CD14-positive monocyte (primary cell): ENCODE measurements around the gene GATAD2A. TPM values are rescaled to one million over a fixed set of nuclear protein-coding genes. Genes with fewer than 3 reads are reported as not detected.

Experiments used
- DNase-seq, 3 donors: peaks; one replicate each; pipeline ENCODE4 v3.0.0-alpha.2; 2011 to 2022
- H2AFZ ChIP-seq: 2 replicates; pipeline ENCODE4 v1.6.0; 2012; ENCODE audit warnings: mild to moderate bottlenecking, low read depth, low read length, inconsistent platforms; ENCODE audit not compliant: insufficient read depth, poor library complexity, severe bottlenecking
- H3K27ac ChIP-seq, 2 donors: 1 replicate in 1 of 2; 2 replicates in 1 of 2; pipeline ENCODE4 v1.5.1; 2012 to 2013; ENCODE audit warnings: low read length in 2 of 2, control low read depth in 1 of 2, inconsistent platforms in 1 of 2, low read depth in 1 of 2, mild to moderate bottlenecking in 1 of 2
- H3K27me3 ChIP-seq, 2 donors: one replicate each; pipeline versions ENCODE4 v1.6.0 to v1.6.1; 2011 to 2013; ENCODE audit warnings: low read length in 2 of 2; ENCODE audit not compliant: control insufficient read depth in 2 of 2, insufficient read depth in 2 of 2
- H3K36me3 ChIP-seq, 2 donors: replicated peaks in 1 of 2; 1 replicate in 1 of 2; 2 replicates in 1 of 2; pipeline versions ENCODE4 v1.5.1 to v1.6.1; 2012 to 2013; ENCODE audit warnings: low read length in 2 of 2, control low read depth in 1 of 2, inconsistent platforms in 1 of 2, mild to moderate bottlenecking in 1 of 2; ENCODE audit not compliant: insufficient read depth in 2 of 2, control insufficient read depth in 1 of 2
- H3K4me1 ChIP-seq, 2 donors: 1 replicate in 1 of 2; 2 replicates in 1 of 2; pipeline versions ENCODE4 v1.5.1 to v1.6.1; 2012 to 2013; ENCODE audit warnings: low read length in 2 of 2, control low read depth in 1 of 2, inconsistent platforms in 1 of 2, mild to moderate bottlenecking in 1 of 2, moderate library complexity in 1 of 2; ENCODE audit not compliant: insufficient read depth in 2 of 2, control insufficient read depth in 1 of 2
- H3K4me2 ChIP-seq: replicated peaks from 2 replicates; pipeline ENCODE3; 2012; ENCODE audit warnings: low read length, moderate library complexity, mild to moderate bottlenecking; ENCODE audit not compliant: poor library complexity, severe bottlenecking; ENCODE audit errors: extremely low read depth
- H3K4me3 ChIP-seq, 3 experiments: fragments of 200-600 bp in 1 of 3; sonication (generic) in 1 of 3; replicated peaks in 1 of 3; 1 replicate in 2 of 3; 2 replicates in 1 of 3; pipeline ENCODE4 v1.5.1; 2011 to 2013; ENCODE audit warnings: low read length in 3 of 3, mild to moderate bottlenecking in 3 of 3, control low read depth in 2 of 3, low read depth in 2 of 3, inconsistent platforms in 1 of 3, moderate library complexity in 1 of 3
- H3K79me2 ChIP-seq: 2 replicates; pipeline ENCODE4 v1.6.0; 2012; ENCODE audit warnings: mild to moderate bottlenecking, control low read depth, inconsistent platforms, low read length, moderate library complexity; ENCODE audit not compliant: insufficient read depth
- H3K9ac ChIP-seq: 2 replicates; pipeline ENCODE4 v1.6.0; 2017; ENCODE audit warnings: low read length, mild to moderate bottlenecking; ENCODE audit not compliant: insufficient read depth, poor library complexity, severe bottlenecking
- H3K9me3 ChIP-seq, 2 donors: replicated peaks in 1 of 2; 1 replicate in 1 of 2; 2 replicates in 1 of 2; pipeline versions ENCODE4 v1.5.1 to v1.6.1; 2012 to 2013; ENCODE audit warnings: low read length in 2 of 2, control low read depth in 1 of 2; ENCODE audit not compliant: control insufficient read depth in 1 of 2, insufficient read depth in 1 of 2
- H4K20me1 ChIP-seq: 2 replicates; pipeline ENCODE4 v1.6.0; 2012; ENCODE audit warnings: mild to moderate bottlenecking, low read length, control low read depth, moderate library complexity; ENCODE audit not compliant: insufficient read depth
- H3K27ac Mint-ChIP-seq, 7 donors: one replicate each; pipeline ENCODE4 v1.8.0; 2020; ENCODE audit warnings: mild to moderate bottlenecking in 7 of 7, mixed read lengths in 7 of 7, moderate library complexity in 6 of 7, inconsistent platforms in 2 of 7
- H3K27me3 Mint-ChIP-seq, 3 donors: one replicate each; pipeline ENCODE4 v1.8.0; 2021 to 2022; ENCODE audit warnings: low read depth in 3 of 3, mild to moderate bottlenecking in 3 of 3, mixed read lengths in 3 of 3, moderate library complexity in 3 of 3, inconsistent platforms in 1 of 3
- H3K36me3 Mint-ChIP-seq, 2 donors: one replicate each; pipeline ENCODE4 v1.8.0; 2020; ENCODE audit warnings: mixed read lengths in 2 of 2, inconsistent platforms in 1 of 2, mild to moderate bottlenecking in 1 of 2
- H3K4me1 Mint-ChIP-seq: one replicate; pipeline ENCODE4 v1.8.0; 2020; ENCODE audit warnings: mild to moderate bottlenecking, mixed read lengths
- H3K4me3 Mint-ChIP-seq, 2 donors: one replicate each; pipeline ENCODE4 v1.8.0; 2020; ENCODE audit warnings: mild to moderate bottlenecking in 2 of 2, mixed read lengths in 2 of 2, moderate library complexity in 1 of 2
- H3K9me3 Mint-ChIP-seq, 7 donors: one replicate each; pipeline ENCODE4 v1.8.0; 2020 to 2022; ENCODE audit warnings: mixed read lengths in 7 of 7, mild to moderate bottlenecking in 6 of 7, moderate library complexity in 6 of 7, inconsistent platforms in 2 of 7
- CTCF ChIP-seq: fragments of 200-600 bp; IDR thresholded peaks from one replicate; pipeline ENCODE4 v1.8.0; 2022; ENCODE audit warnings: antibody characterized with exemption, mild to moderate bottlenecking
- WGBS: methylation state at CpG from one replicate; pipeline ENCODE4 v1.1.5; 2013; ENCODE audit warnings: missing lambda C conversion rate; ENCODE audit not compliant: insufficient coverage; 5-methylcytosine and 5-hydroxymethylcytosine counted together
- intact Hi-C, 2 donors: fragments of 100-400 bp; cut with micrococcal nuclease; formaldehyde crosslinking; loops; one replicate each; pipeline versions ENCODE4 v1.15.0 to v1.15.1; 2023
- polyA plus RNA-seq, 3 donors: library from polyadenylated mRNA; depleted of rRNA in 1 of 3; unstranded in 2 of 3; stranded (reverse) in 1 of 3; fragments of 300-500 nt in 2 of 3; fragments of >200 nt in 1 of 3; fragmentation: Illumina TruSeq in 2 of 3; gene quantifications; 1 replicate in 2 of 3; 2 replicates in 1 of 3; pipeline ENCODE4 v1.2.3, GENCODE V29; 2012 to 2021

GATAD2A gene
- polyA plus RNA-seq, 3 donors, result 8.0 to 35.9 (median 8.7) TPM

- 92% methylated on average over 10 of the region's 10 CpGs for WGBS
Observed at GRCh38 chr19:19550972-19551852, 145.7 kb downstream of the GATAD2A start.

GRCh38 chr19:19551853-19552192 lies 146.3 kb downstream of the GATAD2A start:
- Histone ChIP-seq H3K4me3 (no peak overlapping the region), H3K9ac (no peak overlapping the region), H3K27me3 (no peaks in the 10 kb centered on the region), H3K4me1 (peaks cover 0 to 3% of the 10 kb centered on the region in 2 donors), H4K20me1 (no peaks in the 10 kb centered on the region), H3K27ac (no peak overlapping the region), H3K36me3 (no peaks in the 10 kb centered on the region), H3K79me2 (no peaks in the 10 kb centered on the region), H2AFZ (no peak overlapping the region), H3K4me2 (no peak overlapping the region), H3K9me3 (peaks cover 0 to 6% of the 10 kb centered on the region in 2 donors)
- Mint-ChIP-seq H3K9me3 (peaks cover 3 to 6% (median 5%) of the 10 kb centered on the region in 7 donors), H3K4me3 (no peak overlapping the region), H3K27ac (no peak overlapping the region), H3K27me3 (peaks cover 2 to 4% (median 3%) of the 10 kb centered on the region in 3 donors), H3K4me1 (peaks cover 6% of the 10 kb centered on the region), H3K36me3 (no peaks in the 10 kb centered on the region)
- DNase-seq, result no peak
- intact Hi-C loops, result no loop called here
- WGBS, result 81% methylated on average over 14 of the region's 14 CpGs
- TF ChIP-seq CTCF, result no peak

More at GRCh38 chr19:19550972-19551852, 145.7 kb downstream of the GATAD2A start:
- peak overlapping the region in 2 of 7 donors; percentile 10 to 30 for H3K27ac Mint-ChIP-seq
- no peaks in the 10 kb centered on the region for H3K79me2 ChIP-seq
- H3K36me3 Mint-ChIP-seq, result no peaks in the 10 kb centered on the region
- no peaks in the 10 kb centered on the region for H4K20me1 ChIP-seq
- H3K4me1 ChIP-seq, result peaks cover 0 to 3% of the 10 kb centered on the region in 2 donors
- H3K4me1 Mint-ChIP-seq, result peaks cover 6% of the 10 kb centered on the region
- TF ChIP-seq CTCF, result no peak
- no peak overlapping the region for H3K4me2 ChIP-seq
- H3K9me3 ChIP-seq, result peaks cover 0 to 6% of the 10 kb centered on the region in 2 donors
- no peak overlapping the region for H3K4me3 Mint-ChIP-seq
- H3K27ac ChIP-seq, result no peak overlapping the region
- H3K27me3 Mint-ChIP-seq, result peaks cover 2 to 4% (median 3%) of the 10 kb centered on the region in 3 donors
- intact Hi-C loops, result no loop called here
- H3K36me3 ChIP-seq, result no peaks in the 10 kb centered on the region
- no peak overlapping the region for H3K9ac ChIP-seq
- H3K27me3 ChIP-seq, result no peaks in the 10 kb centered on the region
- no peak for DNase-seq
- H2AFZ ChIP-seq, result no peak overlapping the region
- peaks cover 3 to 6% (median 5%) of the 10 kb centered on the region in 7 donors for H3K9me3 Mint-ChIP-seq
- H3K4me3 ChIP-seq, result no peak overlapping the region
